Right lobe of liver (tissue), 6 donors: ENCODE measurements around the gene REM1. TPM values are rescaled to one million over a fixed set of nuclear protein-coding genes. Genes with fewer than 3 reads are reported as not detected.
A peak's percentile ranks its signal among the peaks of the same experiment; 100 is the strongest.
"Not testable (repeated sequence)": the region's sequence is repeated elsewhere in the genome, so short reads cannot be mapped to it uniquely, and the experiment has no call there.

Experiments
- ATAC-seq, 4 donors: fragments of 200-7000 bp; cut with Tn5 transposase; one replicate each; pipeline ENCODE4 v1.9.1; 2020; ENCODE audit warnings: mild to moderate bottlenecking in 4 of 4, moderate library complexity in 4 of 4
- DNase-seq, 3 donors: peaks; one replicate each; pipeline ENCODE4 v3.0.0-alpha.2; 2020
- H3K27ac ChIP-seq, 3 donors: fragments of 200-600 bp; one replicate each; pipeline ENCODE4 v1.8.0; 2022
- H3K27me3 ChIP-seq, 2 donors: fragments of 200-600 bp; one replicate each; pipeline ENCODE4 v1.8.0; 2022
- H3K36me3 ChIP-seq, 4 donors: fragments of 200-600 bp; sonication (generic) in 1 of 4; one replicate each; pipeline versions ENCODE4 v1.5.1 to v1.8.0; 2017 to 2022; ENCODE audit warnings: control low read depth in 1 of 4
- H3K4me1 ChIP-seq, 4 donors: fragments of 200-600 bp; sonication (generic) in 1 of 4; one replicate each; pipeline versions ENCODE4 v1.5.1 to v1.8.0; 2017 to 2022; ENCODE audit warnings: control low read depth in 1 of 4
- H3K4me3 ChIP-seq, 3 donors: fragments of 200-600 bp; one replicate each; pipeline ENCODE4 v1.8.0; 2022
- H3K9me3 ChIP-seq, 4 donors: fragments of 200-600 bp; sonication (generic) in 1 of 4; one replicate each; pipeline versions ENCODE4 v1.5.1 to v1.8.0; 2017 to 2022; ENCODE audit warnings: control low read depth in 1 of 4
- POLR2A ChIP-seq: fragments of 450-650 bp; IDR thresholded peaks from one replicate; pipeline ENCODE4 v1.6.1; 2017; ENCODE audit warnings: antibody characterized with exemption, mild to moderate bottlenecking
- WGBS: methylation state at CpG from one replicate; pipeline ENCODE4 v1.1.6; 2018; ENCODE audit warnings: low coverage, low lambda C conversion rate; ENCODE audit not compliant: insufficient coverage; ENCODE audit errors: missing lambda C conversion rate; 5-methylcytosine and 5-hydroxymethylcytosine counted together
- intact Hi-C, 2 donors: fragments of 100-400 bp; cut with DNase I; formaldehyde crosslinking; loops; one replicate each; pipeline versions ENCODE4 v1.11.2 to v1.14.1; 2022
- long read RNA-seq: library from polyadenylated mRNA; unstranded; transcript quantifications from one replicate; pipeline ENCODE4 v2.0.0, GENCODE V29; 2019
- total RNA-seq, 6 experiments: library from RNA; depleted of rRNA in 2 of 6; stranded (reverse); fragments of >200 nt in 2 of 6; fragmentation: NEBNext Ultra II Directional in 3 of 6; extraction: Animal tissue kit (Norgen Biotek cat#: 25700) in 3 of 6; gene quantifications; one replicate each; pipeline versions ENCODE4 v1.1.0 to v1.2.4, GENCODE V29; 2016 to 2023
- TF ChIP-seq, protein P1 (sequence below), 4 donors: fragments of 200-600 bp in 3 of 4; fragments of 450-650 bp in 1 of 4; IDR thresholded peaks; one replicate each; pipeline versions ENCODE4 v1.5.1 to v1.8.0; 2016 to 2022; ENCODE audit warnings: antibody characterized with exemption in 4 of 4, mild to moderate bottlenecking in 2 of 4
- donor health status: DM: no; HTN: yes; CAD: no.
- donor health status: DM: no; HTN: no; CAD: no.
- donor health status: DM: no; HTN: no; CAD: no.
- donor health status: DM: no; HTN: yes; CAD: no.
- donor health status: DM: no; HTN: yes; CAD: no.

The REM1 gene
- total RNA-seq: 1 to 10 TPM in 1 of 6 experiments, under 1 TPM in 4, not detected in 1; 0.12 to 1.0 (median 0.20) TPM
- long read RNA-seq: 0 reads

- DNase-seq (peak in 1 of 3 donors; percentile 51), ATAC-seq (peak; percentile 38 to 76 (median 58))
- TF ChIP-seq, protein P1, sequence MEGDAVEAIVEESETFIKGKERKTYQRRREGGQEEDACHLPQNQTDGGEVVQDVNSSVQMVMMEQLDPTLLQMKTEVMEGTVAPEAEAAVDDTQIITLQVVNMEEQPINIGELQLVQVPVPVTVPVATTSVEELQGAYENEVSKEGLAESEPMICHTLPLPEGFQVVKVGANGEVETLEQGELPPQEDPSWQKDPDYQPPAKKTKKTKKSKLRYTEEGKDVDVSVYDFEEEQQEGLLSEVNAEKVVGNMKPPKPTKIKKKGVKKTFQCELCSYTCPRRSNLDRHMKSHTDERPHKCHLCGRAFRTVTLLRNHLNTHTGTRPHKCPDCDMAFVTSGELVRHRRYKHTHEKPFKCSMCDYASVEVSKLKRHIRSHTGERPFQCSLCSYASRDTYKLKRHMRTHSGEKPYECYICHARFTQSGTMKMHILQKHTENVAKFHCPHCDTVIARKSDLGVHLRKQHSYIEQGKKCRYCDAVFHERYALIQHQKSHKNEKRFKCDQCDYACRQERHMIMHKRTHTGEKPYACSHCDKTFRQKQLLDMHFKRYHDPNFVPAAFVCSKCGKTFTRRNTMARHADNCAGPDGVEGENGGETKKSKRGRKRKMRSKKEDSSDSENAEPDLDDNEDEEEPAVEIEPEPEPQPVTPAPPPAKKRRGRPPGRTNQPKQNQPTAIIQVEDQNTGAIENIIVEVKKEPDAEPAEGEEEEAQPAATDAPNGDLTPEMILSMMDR (IDR thresholded peaks at IDR 0.05): no peak
- no peak for TF ChIP-seq POLR2A
- H3K4me1 ChIP-seq: no peaks in the 10 kb centered on the region
- H3K4me3 ChIP-seq: peak within 1 kb of the TSS; percentile 15 to 26 (median 20)
- intact Hi-C loops: no loop called here
- WGBS: 3% methylated on average over 14 of the region's 33 CpGs
- H3K36me3 ChIP-seq: no peaks in the 10 kb centered on the region
- H3K27ac ChIP-seq: no peak within 1 kb of the TSS
- H3K9me3 ChIP-seq: no peaks in the 10 kb centered on the region
- H3K27me3 ChIP-seq: no peaks in the 10 kb centered on the region
Measured at GRCh38 chr20:31474758-31475427, at the start of gene REM1, which contains the start of gene DEFB124. Gene REM1, plus strand, starts transcription at chr20:31475288. Its CDS starts 1,158 bp downstream, at chr20:31476446. Gene DEFB124, minus strand, starts transcription at chr20:31475127. Its CDS starts 2,114 bp downstream, at chr20:31473013.

DNA sequence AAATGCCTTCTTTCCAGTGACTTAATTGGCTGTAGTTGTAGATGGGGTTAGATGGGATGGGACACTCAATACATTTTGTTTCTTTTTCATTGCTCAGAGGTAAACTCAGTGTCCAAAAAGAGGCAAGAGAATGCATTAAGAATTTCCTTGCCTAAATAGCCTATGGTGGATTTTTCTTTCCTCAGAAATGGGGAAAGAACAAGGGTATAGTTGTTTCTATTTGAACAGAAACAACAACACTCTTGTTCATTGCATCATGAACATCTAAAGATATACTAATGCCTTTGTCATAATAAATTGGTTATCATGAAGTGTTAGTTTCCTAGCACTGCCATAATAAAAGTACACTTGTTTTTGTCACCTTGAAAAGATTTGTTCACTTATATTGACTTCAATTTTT lies 49.3 kb upstream of the REM1 start:
- no peak for DNase-seq
- no peak for TF ChIP-seq POLR2A
- TF ChIP-seq, protein P1 (IDR thresholded peaks at IDR 0.05): no peak
- intact Hi-C loops: no loop called here
- Histone ChIP-seq H3K9me3 (no peaks in the 10 kb centered on the region), H3K27ac (no peak overlapping the region), H3K27me3 (no peaks in the 10 kb centered on the region), H3K36me3 (no peaks in the 10 kb centered on the region), H3K4me1 (no peaks in the 10 kb centered on the region), H3K4me3 (no peak overlapping the region)
- ATAC-seq: no peak

- no CpG with 5 or more reads among the region's 48 CpGs for WGBS
Measured at GRCh38 chr20:31426891-31427551, 48.1 kb upstream of the REM1 start.

GRCh38 chr20:31427576-31427975 lies 47.5 kb upstream of the REM1 start:
- H3K4me1 ChIP-seq, H3K9me3 ChIP-seq, H3K4me3 ChIP-seq, H3K36me3 ChIP-seq, ATAC-seq, DNase-seq, H3K27ac ChIP-seq, H3K27me3 ChIP-seq, intact Hi-C loops: not testable (repeated sequence)
- 91% methylated on average over 4 of the region's 31 CpGs for WGBS

More at GRCh38 chr20:31426891-31427551, 48.1 kb upstream of the REM1 start:
- DNase-seq, H3K9me3 ChIP-seq, intact Hi-C loops, H3K27ac ChIP-seq, ATAC-seq, H3K4me1 ChIP-seq, H3K36me3 ChIP-seq, H3K4me3 ChIP-seq, H3K27me3 ChIP-seq: not testable (repeated sequence)

DNA sequence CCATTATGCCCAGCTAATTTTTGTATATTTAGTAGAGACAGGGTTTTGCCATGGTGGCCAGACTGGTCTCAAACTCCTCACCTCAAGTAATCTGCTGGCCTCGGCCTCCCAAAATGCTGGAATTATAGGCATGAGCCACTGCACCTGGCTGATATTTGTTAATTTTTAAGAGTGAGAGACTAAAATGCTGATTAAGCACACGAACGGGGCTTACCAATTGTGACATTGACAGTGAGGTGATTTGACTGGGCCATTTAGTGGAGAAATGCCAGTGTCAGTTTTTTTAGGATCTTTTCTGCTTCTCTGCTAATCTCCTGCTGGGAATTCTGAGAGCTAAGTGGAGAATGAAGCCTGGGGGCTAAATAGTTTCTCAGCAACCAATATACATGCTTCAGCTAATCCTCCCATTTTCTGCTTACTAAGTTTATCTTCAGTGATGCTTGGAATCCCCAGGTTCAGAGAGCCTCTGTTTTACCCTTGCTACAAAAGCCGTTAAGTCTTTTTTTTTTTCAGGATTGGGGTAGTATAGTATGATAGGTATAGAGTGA lies 44.4 kb upstream of the REM1 start:
- TF ChIP-seq POLR2A: no peak
- TF ChIP-seq, protein P1 (IDR thresholded peaks at IDR 0.05): no peak
- DNase-seq (no peak), ATAC-seq (no peak)
- Histone ChIP-seq H3K27ac (no peak overlapping the region), H3K4me1 (no peaks in the 10 kb centered on the region), H3K36me3 (no peaks in the 10 kb centered on the region), H3K4me3 (no peak overlapping the region), H3K27me3 (no peaks in the 10 kb centered on the region), H3K9me3 (no peaks in the 10 kb centered on the region)
- 46% methylated on average over 4 of the region's 4 CpGs for WGBS
- intact Hi-C loops: no loop called here
